HK-2 (cell line): ENCODE data around the gene COL27A1.

ENCODE experiments used
- DNase-seq: peaks from one replicate; pipeline ENCODE4 v3.0.0-alpha.2; 2018; ENCODE audit not compliant: unreplicated experiment

COL27A1 gene

DNA sequence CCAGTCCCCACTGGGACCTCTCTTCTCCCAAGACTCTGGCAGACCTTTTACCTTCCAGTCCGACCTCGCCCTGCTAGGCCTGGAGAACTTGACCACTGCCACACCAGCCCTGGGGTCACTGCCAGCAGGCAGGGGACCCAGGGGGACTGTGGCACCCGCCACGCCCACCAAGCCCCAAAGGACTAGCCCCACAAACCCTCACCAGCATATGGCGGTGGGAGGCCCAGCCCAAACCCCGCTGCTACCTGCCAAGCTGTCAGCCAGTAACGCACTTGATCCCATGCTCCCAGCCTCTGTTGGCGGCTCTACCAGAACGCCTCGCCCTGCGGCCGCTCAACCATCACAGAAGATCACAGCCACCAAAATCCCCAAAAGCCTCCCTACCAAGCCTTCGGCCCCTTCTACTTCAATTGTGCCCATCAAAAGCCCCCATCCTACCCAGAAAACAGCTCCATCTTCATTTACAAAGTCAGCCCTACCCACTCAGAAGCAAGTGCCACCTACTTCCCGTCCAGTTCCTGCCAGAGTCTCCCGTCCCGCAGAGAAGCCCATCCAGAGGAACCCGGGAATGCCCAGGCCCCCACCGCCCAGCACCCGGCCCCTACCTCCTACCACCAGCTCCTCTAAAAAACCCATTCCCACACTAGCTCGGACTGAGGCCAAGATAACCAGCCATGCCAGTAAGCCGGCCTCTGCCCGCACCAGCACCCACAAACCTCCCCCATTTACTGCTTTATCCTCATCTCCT is 13.1 kb downstream of the COL27A1 start:
- DNase-seq = no peak

- no peak for DNase-seq
These were observed 14.0 kb downstream of the COL27A1 start for GRCh38 chr9:114169029-114169951.

- DNase-seq = no peak
These were observed 14.8 kb downstream of the COL27A1 start for GRCh38 chr9:114169952-114170770.

- no peak for DNase-seq
These were observed 15.6 kb downstream of the COL27A1 start for GRCh38 chr9:114170771-114171461.

DNA sequence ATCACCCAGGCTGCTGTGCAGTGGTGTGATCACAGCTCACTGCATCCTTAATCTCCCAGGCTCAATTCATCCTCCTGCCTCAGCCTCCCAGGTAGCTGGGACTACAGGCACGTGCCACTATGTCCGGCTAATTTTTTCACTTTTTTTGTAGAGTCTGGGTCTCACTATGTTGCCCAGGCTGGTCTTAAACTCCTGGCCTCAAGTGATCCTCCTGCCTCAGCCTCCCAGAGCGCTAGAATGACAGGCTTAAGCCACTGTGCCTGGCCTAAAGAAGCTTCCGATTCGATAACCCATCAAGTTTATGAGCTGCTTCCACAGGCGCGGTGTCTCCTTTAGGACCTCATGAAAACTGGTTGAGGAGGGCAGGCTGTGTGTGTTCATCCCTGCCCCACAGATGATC is 16.2 kb downstream of the COL27A1 start:
- DNase-seq = no peak

GRCh38 chr9:114172981-114173833 is 17.9 kb downstream of the COL27A1 start:
- no peak for DNase-seq

DNA sequence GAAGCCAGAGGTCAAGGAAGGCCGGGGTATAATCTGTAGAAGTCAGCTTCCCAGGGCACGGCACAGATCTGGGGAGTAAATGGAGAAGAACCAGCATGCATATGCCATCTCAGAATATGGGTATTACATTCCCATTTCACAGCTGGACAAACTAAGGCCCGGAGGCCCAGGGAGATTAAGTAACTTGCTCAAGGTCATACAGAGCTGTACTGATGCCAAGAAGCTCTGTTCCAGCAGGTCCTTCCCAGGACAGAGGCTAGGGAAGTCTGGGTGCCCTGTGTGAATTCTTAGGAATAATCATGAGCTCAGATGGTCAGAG is 19.2 kb downstream of the COL27A1 start:
- DNase-seq = no peak

DNA sequence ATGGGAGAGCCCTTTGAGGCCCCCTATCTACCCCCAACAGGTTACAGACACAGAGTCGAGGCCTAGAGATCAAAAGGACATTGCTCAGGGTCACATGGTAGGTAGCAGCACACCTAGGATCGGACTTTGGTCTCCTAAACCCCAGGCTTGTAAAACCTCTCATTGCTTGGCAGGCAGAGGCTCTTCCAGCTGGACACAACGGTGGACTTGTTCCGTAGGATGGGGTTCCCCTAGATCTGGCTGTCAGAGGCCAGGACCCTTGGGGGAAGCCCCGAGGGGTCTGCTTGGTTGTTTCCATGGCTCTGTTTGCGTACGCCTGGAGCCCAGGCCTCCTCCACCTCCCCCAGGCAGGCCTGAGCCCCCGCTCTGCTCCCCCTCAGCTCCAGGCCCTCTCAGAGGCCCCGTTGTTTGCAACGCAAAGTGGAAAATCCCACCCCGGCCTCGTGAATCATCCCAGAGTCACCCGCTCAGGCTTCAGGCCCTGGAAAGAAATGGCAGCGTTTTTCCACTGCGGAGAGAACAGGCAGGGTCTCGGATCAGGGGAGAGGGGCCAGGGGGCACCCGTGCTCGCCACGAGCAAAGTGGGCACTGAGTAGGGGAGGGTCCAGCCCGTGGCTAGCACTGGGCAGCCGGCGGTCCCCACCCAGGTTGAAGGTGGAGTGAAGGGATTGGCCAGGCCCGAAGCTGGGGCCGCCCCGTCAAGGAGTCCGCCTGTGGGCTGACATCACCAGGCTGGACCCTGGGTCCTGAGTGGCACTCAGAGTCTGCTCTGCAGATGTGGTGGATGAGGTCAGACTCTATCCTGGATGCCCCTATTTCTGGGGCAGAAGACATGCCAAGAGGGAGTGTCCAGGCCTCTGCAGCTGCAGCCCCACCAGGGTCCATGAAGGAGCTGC is 19.8 kb downstream of the COL27A1 start:
- no peak for DNase-seq

DNA sequence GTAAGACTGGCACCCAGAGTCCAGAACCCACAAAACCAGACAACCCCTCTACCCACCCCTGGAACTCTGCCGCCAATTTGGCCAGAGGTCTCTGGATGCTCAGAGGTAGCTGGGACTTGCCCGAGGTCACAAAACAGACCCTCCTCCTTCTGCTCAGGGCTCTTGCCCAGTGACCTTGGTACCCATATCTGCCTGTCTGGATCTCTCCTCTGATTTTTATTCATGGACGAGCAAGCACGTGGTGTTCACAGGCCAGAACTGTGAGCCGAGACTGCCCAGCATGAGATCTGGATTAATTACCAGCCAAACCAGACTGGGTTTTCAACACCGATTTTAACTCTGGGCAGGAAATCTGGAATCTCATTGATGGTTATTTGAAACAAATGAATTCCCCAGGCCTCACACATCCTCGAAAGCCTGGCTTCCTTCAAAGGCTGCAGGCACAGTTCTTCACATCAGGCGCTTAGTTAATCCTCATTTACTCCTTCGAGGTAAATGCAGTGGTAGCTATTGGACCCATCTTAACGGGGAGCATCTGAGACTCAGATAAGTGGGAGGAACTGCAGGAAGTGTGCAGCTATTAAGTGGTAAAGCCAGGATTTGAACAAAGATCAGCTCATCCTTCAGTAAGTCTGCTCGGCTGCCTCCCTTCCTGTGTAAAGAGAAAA is 21.4 kb downstream of the COL27A1 start:
- no peak for DNase-seq

- no peak for DNase-seq
These were observed 22.2 kb downstream of the COL27A1 start for GRCh38 chr9:114177423-114178064.

GRCh38 chr9:114178076-114178475 is 22.7 kb downstream of the COL27A1 start:
- no peak for DNase-seq

GRCh38 chr9:114178756-114179450 is 23.6 kb downstream of the COL27A1 start:
- no peak for DNase-seq

DNA sequence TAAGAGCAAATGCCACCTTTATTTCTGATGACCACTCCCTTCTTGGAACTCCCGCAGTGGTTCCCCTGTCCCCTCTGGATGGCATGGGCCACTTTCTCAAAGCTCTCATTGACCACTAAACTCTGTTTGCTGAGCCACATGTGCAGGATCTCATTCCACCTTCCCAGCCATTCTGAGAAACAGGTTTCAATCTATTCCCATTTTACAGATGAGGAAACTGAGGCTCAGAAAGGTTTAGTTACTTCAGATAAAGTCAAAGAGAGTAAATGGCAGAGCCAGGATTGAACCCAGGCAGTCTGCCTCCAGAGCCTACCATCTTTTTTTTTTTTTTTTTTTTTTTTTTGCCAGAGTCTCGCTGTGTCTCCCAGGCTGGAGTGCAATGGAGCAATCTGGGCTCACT is 24.2 kb downstream of the COL27A1 start:
- DNase-seq = no peak

GRCh38 chr9:114180696-114181606 is 25.6 kb downstream of the COL27A1 start:
- no peak for DNase-seq

- no peak for DNase-seq
These were observed 26.5 kb downstream of the COL27A1 start for GRCh38 chr9:114181607-114182409.

GRCh38 chr9:114183006-114183405 is 27.7 kb downstream of the COL27A1 start:
- no peak for DNase-seq
